Gastroesophageal sphincter (tissue), 4 donors: ENCODE data around the gene GALNS. TPM values are rescaled to one million over a fixed set of nuclear protein-coding genes. Genes with fewer than 3 reads are reported as not detected.

Experiments used
- ATAC-seq: fragments of 150-250 bp; one replicate; pipeline ENCODE4 v1.9.1; 2016; ENCODE audit warnings: mild to moderate bottlenecking, moderate library complexity
- H3K27ac ChIP-seq, 4 donors: fragments of 200-600 bp; sonication (generic) in 3 of 4; 1 replicate in 3 of 4; 2 replicates in 1 of 4; pipeline ENCODE4 v1.5.1; 2016 to 2019
- H3K27me3 ChIP-seq: fragments of 200-600 bp; sonication (generic); one replicate; pipeline ENCODE4 v1.5.1; 2019
- H3K36me3 ChIP-seq, 2 donors: fragments of 200-600 bp; sonication (generic); one replicate each; pipeline ENCODE4 v1.5.1; 2019; ENCODE audit warnings: control low read depth in 1 of 2
- H3K4me1 ChIP-seq, 3 donors: fragments of 200-600 bp; sonication (generic); 1 replicate in 2 of 3; 2 replicates in 1 of 3; pipeline ENCODE4 v1.5.1; 2016 to 2019; ENCODE audit warnings: control low read depth in 2 of 3
- H3K4me3 ChIP-seq, 2 donors: fragments of 200-600 bp; sonication (generic); one replicate each; pipeline ENCODE4 v1.5.1; 2019; ENCODE audit warnings: mild to moderate bottlenecking in 1 of 2, moderate library complexity in 1 of 2
- H3K9me3 ChIP-seq, 3 donors: fragments of 200-600 bp; sonication (generic); one replicate each; pipeline ENCODE4 v1.5.1; 2017 to 2019; ENCODE audit warnings: control low read depth in 2 of 3
- EP300 ChIP-seq: sonication (generic); formaldehyde crosslinking; IDR thresholded peaks from one replicate; pipeline ENCODE4 v1.6.1; 2017; ENCODE audit warnings: antibody characterized with exemption, mild to moderate bottlenecking
- POLR2A ChIP-seq, 2 donors: fragments of 450-650 bp; IDR thresholded peaks; one replicate each; pipeline ENCODE4 v1.6.1; 2017; ENCODE audit warnings: antibody characterized with exemption in 2 of 2, mild to moderate bottlenecking in 2 of 2, moderate library complexity in 1 of 2
- POLR2AphosphoS5 ChIP-seq: sonication (generic); formaldehyde crosslinking; IDR thresholded peaks from one replicate; pipeline ENCODE4 v1.6.1; 2017; ENCODE audit warnings: antibody characterized with exemption
- WGBS, 2 donors: methylation state at CpG; one replicate each; pipeline ENCODE4 v1.1.5; 2018; ENCODE audit warnings: low coverage in 1 of 2; 5-methylcytosine and 5-hydroxymethylcytosine counted together
- total RNA-seq, 4 donors: library from RNA; depleted of rRNA; stranded (reverse); fragments of >200 nt; gene quantifications; one replicate each; pipeline ENCODE4 v1.1.0, GENCODE V29; 2016
- TF ChIP-seq, protein P1 (sequence below), 4 experiments: fragments of 200-600 bp in 2 of 4; fragments of 450-650 bp in 2 of 4; sonication (generic) in 1 of 4; IDR thresholded peaks; one replicate each; pipeline ENCODE4 v1.5.1; 2017 to 2019; ENCODE audit warnings: antibody characterized with exemption in 4 of 4, mild to moderate bottlenecking in 2 of 4, moderate library complexity in 2 of 4

GALNS gene
- total RNA-seq, 4 donors from 2014 or later = 4.2 to 29.4 (median 15.6) TPM

GRCh38 chr16:88812513-88813268 lies 44.1 kb downstream of the GALNS start:
- Histone ChIP-seq H3K27ac (peak overlapping the region; percentile 79 to 97 (median 92)), H3K27me3 (no peaks in the 10 kb centered on the region), H3K4me3 (peak overlapping the region; percentile 56 to 68), H3K9me3 (no peaks in the 10 kb centered on the region), H3K4me1 (peaks cover 0 to 45% (median 22%) of the 10 kb centered on the region in 3 donors), H3K36me3 (peaks cover 0 to 27% of the 10 kb centered on the region in 2 donors)
- WGBS, 2 donors = 0 to 39% methylated on average over 1 to 17 of the region's 37 CpGs
- ATAC-seq = peak; percentile 34
- no peak for TF ChIP-seq POLR2A (IDR thresholded peaks at IDR 0.05)
- peak; percentile 3 for TF ChIP-seq POLR2AphosphoS5
- TF ChIP-seq, protein P1, sequence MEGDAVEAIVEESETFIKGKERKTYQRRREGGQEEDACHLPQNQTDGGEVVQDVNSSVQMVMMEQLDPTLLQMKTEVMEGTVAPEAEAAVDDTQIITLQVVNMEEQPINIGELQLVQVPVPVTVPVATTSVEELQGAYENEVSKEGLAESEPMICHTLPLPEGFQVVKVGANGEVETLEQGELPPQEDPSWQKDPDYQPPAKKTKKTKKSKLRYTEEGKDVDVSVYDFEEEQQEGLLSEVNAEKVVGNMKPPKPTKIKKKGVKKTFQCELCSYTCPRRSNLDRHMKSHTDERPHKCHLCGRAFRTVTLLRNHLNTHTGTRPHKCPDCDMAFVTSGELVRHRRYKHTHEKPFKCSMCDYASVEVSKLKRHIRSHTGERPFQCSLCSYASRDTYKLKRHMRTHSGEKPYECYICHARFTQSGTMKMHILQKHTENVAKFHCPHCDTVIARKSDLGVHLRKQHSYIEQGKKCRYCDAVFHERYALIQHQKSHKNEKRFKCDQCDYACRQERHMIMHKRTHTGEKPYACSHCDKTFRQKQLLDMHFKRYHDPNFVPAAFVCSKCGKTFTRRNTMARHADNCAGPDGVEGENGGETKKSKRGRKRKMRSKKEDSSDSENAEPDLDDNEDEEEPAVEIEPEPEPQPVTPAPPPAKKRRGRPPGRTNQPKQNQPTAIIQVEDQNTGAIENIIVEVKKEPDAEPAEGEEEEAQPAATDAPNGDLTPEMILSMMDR (IDR thresholded peaks at IDR 0.05) = peak in 1 of 4 experiments; percentile 21
- no peak for TF ChIP-seq EP300

DNA sequence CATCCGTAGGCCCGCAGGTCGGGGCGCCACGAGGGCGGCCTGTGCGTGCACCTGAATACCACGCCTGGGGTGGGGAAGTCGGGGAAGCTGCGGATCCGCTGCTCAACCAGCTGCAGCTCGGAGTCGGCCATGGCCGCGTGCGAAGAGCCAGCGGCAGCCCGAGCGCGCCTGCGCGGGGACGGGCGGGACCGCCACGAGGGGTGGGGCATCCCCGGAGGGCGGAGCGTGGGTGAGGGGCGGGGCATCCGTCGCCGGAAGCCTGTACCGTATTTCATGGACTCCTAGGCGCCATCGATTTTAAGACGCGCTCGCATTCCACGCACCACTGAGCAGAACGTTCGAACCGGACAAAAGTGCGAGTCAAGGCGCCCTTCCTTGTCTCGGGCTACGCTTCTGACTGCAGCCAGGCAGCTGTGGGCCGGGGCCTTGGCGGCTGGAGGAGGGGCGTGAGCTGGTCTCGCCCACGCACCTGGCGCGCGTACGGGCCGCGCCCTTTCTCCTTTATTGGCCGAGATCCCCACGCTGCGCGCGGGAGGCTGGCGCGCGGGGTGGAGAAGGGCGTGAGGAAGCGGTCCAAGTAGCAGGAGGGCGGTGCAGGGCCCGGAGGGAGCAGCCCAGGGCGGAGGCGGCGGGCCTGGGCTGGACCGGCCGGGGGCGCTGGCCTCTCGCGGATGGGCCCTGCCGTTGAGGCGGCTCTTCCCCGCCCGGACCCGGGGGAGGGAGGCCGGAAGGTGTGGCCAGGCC lies 44.8 kb downstream of the GALNS start, which contains the start of gene APRT:
Gene APRT (minus strand): TSS at position 160 of the 744 bp plus-strand sequence. CDS start 29 bp downstream, at position 131.
- peak; percentile 92 for ATAC-seq
- Histone ChIP-seq H3K9me3 (no peaks in the 10 kb centered on the region), H3K4me1 (peaks cover 0 to 45% (median 22%) of the 10 kb centered on the region in 3 donors), H3K4me3 (peak within 1 kb of the TSS; percentile 56 to 68), H3K27me3 (no peaks in the 10 kb centered on the region), H3K36me3 (peaks cover 0 to 27% of the 10 kb centered on the region in 2 donors), H3K27ac (peak within 1 kb of the TSS; percentile 79 to 97 (median 92))
- TF ChIP-seq POLR2AphosphoS5 (no peak), EP300 (no peak), POLR2A (IDR thresholded peaks at IDR 0.05) (peak; percentile 72 to 77)
- TF ChIP-seq, protein P1 (IDR thresholded peaks at IDR 0.05) = peak in 3 of 4 experiments; percentile 23 to 59 (median 43)
- no CpG with 5 or more reads among the region's 84 CpGs for WGBS, 2 donors

DNA sequence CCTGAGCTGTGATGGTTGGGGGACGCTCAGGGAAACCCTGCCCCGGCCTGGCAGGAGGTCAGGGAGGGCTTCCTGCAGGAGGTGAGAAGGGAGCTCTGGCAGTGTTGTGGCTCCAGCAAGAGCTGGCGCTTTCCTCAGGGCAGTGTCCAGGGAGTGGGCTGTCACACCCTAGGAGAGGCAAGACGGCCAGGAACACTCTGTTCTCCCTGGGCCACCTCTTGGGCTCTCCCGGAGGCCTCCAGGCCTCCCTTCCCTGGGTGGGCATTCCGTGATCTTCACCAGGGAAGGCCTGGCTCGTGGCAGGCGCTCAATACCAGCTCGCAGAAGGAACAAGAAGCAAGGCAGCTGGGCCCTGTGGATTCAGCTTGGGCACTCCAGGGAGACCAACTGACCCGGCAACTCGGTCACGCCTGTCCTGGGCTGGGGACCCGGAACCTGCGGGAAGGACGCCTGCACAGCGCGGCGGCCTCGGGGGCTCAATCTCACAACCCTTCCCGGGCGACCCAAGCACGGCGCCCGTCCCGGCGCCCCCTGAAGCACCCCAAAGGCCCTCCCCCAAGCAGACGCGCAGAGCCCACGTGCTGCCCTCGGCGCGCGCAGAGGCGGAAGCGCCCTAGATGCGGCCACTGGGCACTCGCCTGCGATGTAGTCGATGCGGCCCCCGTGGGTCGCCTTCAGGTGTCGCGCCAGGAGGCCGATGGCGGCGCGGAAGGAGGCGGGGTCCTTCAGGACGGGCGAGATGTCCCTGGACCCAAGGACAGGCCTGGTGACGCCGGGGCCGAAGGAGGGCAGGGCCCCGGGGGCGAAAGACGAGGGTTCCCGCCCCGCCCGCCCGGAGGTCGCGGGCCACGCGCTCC lies 45.6 kb downstream of the GALNS start:
- TF ChIP-seq POLR2A (IDR thresholded peaks at IDR 0.05) = peak; percentile 85
- TF ChIP-seq, protein P1 (IDR thresholded peaks at IDR 0.05) = peak in 1 of 4 experiments; percentile 4
- TF ChIP-seq EP300 = no peak
- TF ChIP-seq POLR2AphosphoS5 = peak; percentile 86
- peak overlapping the region; percentile 56 to 68 for H3K4me3 ChIP-seq
- H3K36me3 ChIP-seq = peaks cover 0 to 27% of the 10 kb centered on the region in 2 donors
- H3K9me3 ChIP-seq = no peaks in the 10 kb centered on the region
- peak; percentile 70 for ATAC-seq
- WGBS, 2 donors = no CpG with 5 or more reads among the region's 65 CpGs
- peak overlapping the region; percentile 70 to 97 (median 92) for H3K27ac ChIP-seq
- H3K4me1 ChIP-seq = peaks cover 0 to 45% (median 22%) of the 10 kb centered on the region in 3 donors
- no peaks in the 10 kb centered on the region for H3K27me3 ChIP-seq

DNA sequence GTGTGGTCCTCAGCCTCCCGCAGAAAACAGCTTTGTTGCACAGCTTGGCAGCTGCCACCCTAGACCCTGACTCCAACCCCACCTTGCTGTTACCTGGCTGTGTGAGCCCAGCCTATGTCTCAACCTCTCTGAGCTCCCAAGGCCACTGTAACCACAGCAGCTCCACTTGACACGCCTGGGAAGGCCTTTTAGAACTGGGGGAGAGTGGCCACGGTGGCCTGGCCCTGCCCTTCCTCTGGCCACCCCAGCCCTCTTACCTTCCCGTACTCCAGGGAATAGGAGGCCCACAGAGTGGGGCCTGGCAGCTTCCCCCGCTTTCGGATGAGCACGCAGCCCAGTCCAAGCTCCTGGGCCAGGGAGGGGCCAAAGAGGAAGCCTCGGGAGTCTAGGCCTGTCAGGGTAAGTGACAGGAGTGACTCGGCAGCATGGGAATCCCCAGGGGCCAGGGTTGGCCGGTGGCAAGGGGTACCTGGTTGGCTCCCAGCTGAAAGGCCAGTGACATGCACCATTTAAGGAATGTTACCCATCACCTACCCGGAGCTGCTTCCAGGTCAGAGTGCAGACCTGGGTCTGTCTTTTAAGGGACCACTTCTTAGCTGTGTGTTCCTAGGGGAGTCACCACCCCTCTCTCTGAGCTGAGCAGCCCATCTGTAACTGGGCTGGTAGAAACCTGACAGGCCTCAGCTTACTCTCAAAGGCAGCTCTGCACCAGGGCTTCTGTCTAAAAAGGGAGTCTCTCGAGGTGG lies 46.4 kb downstream of the GALNS start:
- peaks cover 0 to 45% (median 22%) of the 10 kb centered on the region in 3 donors for H3K4me1 ChIP-seq
- ATAC-seq = no peak
- TF ChIP-seq, protein P1 (IDR thresholded peaks at IDR 0.05) = no peak
- TF ChIP-seq EP300 (no peak), POLR2A (IDR thresholded peaks at IDR 0.05) (no peak), POLR2AphosphoS5 (no peak)
- no peaks in the 10 kb centered on the region for H3K9me3 ChIP-seq
- no peaks in the 10 kb centered on the region for H3K27me3 ChIP-seq
- H3K36me3 ChIP-seq = peaks cover 0 to 27% of the 10 kb centered on the region in 2 donors
- peak overlapping the region; percentile 56 to 68 for H3K4me3 ChIP-seq
- 33% methylated on average over 1 of the region's 12 CpGs; no CpG with 5 or more reads in 1 of the 2 donors for WGBS, 2 donors
- peak overlapping the region in 3 of 4 donors; percentile 90 to 97 (median 93) for H3K27ac ChIP-seq
